A549 treated with DMSO at 1 μM for 4 hours (cell line): Measurements from ENCODE around the gene PPARGC1A. TPM values are rescaled to one million over a fixed set of nuclear protein-coding genes. Genes with fewer than 3 reads are reported as not detected.

Experiments used
- total RNA-seq: library from RNA; stranded (reverse); fragments of 200-300 nt; extraction: Qiagen RNA extraction; gene quantifications from 5 replicates; pipeline ENCODE4 v1.2.3, GENCODE V29; 2022; ENCODE audit warnings: low read depth

PPARGC1A gene, protein sequence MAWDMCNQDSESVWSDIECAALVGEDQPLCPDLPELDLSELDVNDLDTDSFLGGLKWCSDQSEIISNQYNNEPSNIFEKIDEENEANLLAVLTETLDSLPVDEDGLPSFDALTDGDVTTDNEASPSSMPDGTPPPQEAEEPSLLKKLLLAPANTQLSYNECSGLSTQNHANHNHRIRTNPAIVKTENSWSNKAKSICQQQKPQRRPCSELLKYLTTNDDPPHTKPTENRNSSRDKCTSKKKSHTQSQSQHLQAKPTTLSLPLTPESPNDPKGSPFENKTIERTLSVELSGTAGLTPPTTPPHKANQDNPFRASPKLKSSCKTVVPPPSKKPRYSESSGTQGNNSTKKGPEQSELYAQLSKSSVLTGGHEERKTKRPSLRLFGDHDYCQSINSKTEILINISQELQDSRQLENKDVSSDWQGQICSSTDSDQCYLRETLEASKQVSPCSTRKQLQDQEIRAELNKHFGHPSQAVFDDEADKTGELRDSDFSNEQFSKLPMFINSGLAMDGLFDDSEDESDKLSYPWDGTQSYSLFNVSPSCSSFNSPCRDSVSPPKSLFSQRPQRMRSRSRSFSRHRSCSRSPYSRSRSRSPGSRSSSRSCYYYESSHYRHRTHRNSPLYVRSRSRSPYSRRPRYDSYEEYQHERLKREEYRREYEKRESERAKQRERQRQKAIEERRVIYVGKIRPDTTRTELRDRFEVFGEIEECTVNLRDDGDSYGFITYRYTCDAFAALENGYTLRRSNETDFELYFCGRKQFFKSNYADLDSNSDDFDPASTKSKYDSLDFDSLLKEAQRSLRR
- 0.06 to 0.13 TPM (median 0.09 TPM) in 4 of 5 replicates, not detected in the other for total RNA-seq

DNA sequence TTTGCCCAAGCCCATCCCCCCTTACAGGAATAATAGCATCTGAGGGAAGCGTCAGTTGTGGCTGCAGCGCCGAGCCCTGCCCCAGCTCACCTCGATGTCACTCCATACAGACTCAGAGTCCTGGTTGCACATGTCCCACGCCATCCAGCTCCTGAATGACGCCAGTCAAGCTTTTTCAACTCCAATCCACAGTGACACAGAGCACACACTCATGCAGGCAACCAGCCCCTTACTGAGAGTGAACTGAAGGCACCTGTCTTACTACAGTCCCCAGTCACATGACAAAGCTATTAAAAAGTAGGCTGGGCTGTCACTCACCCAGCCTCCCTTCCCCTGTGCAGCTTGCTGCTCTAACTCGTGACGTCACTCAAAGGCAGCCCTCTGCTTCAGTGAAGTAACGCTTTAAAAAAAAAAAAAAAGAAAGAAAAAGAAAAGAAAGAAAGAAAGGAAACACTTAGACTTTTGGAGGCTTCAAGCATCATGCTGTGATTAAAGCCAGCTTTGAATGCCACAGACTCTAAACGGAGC is at the start of gene PPARGC1A:
Gene PPARGC1A, minus strand, starts transcription at position 234 of the 528 bp plus-strand sequence. Its CDS starts 90 bp downstream, at position 144.

